Dendritic cell treated with granulocyte-macrophage colony-stimulating factor and Interleukin-4, amounts not matched to agents 40 ng/mL and 50 ng/mL, for 4 days (primary cell): Measurements from ENCODE around the gene KCNH5.

Experiments
- H3K27ac Mint-ChIP-seq: one replicate; pipeline ENCODE4 v1.8.0; 2022; ENCODE audit warnings: mild to moderate bottlenecking, mixed read lengths
- H3K27me3 Mint-ChIP-seq: one replicate; pipeline ENCODE4 v1.8.0; 2022; ENCODE audit warnings: mild to moderate bottlenecking, mixed read lengths
- H3K36me3 Mint-ChIP-seq: one replicate; pipeline ENCODE4 v1.8.0; 2022; ENCODE audit warnings: low read depth, mixed read lengths
- H3K4me1 Mint-ChIP-seq: one replicate; pipeline ENCODE4 v1.8.0; 2022; ENCODE audit warnings: low read depth, mixed read lengths
- H3K4me3 Mint-ChIP-seq: one replicate; pipeline ENCODE4 v1.8.0; 2022; ENCODE audit warnings: mild to moderate bottlenecking, moderate library complexity, mixed read lengths
- H3K9me3 Mint-ChIP-seq: one replicate; pipeline ENCODE4 v1.8.0; 2022; ENCODE audit warnings: mixed read lengths
- intact Hi-C: fragments of 100-400 bp; cut with micrococcal nuclease; formaldehyde crosslinking; loops from one replicate; pipeline ENCODE4 v1.15.0; 2022

The KCNH5 gene

GRCh38 chr14:63032076-63032475 lies 13.2 kb downstream of the KCNH5 start:
- no peaks in the 10 kb centered on the region for H3K27me3 Mint-ChIP-seq
- intact Hi-C loops = no loop called here
- H3K4me1 Mint-ChIP-seq = no peaks in the 10 kb centered on the region
- no peak overlapping the region for H3K4me3 Mint-ChIP-seq
- H3K9me3 Mint-ChIP-seq = no peaks in the 10 kb centered on the region
- H3K36me3 Mint-ChIP-seq = no peaks in the 10 kb centered on the region
- no peak overlapping the region for H3K27ac Mint-ChIP-seq

- Mint-ChIP-seq H3K4me3 (no peak overlapping the region), H3K27ac (no peak overlapping the region), H3K36me3 (no peaks in the 10 kb centered on the region), H3K4me1 (no peaks in the 10 kb centered on the region), H3K9me3 (peaks cover 15% of the 10 kb centered on the region), H3K27me3 (no peaks in the 10 kb centered on the region)
- intact Hi-C loops = no loop called here
Measured at GRCh38 chr14:63030113-63030512, 15.1 kb downstream of the KCNH5 start.

GRCh38 chr14:63027719-63028118 lies 17.5 kb downstream of the KCNH5 start:
- H3K4me3 Mint-ChIP-seq = no peak overlapping the region
- H3K36me3 Mint-ChIP-seq = no peaks in the 10 kb centered on the region
- no peaks in the 10 kb centered on the region for H3K27me3 Mint-ChIP-seq
- no peak overlapping the region for H3K27ac Mint-ChIP-seq
- no peaks in the 10 kb centered on the region for H3K4me1 Mint-ChIP-seq
- H3K9me3 Mint-ChIP-seq = peaks cover 15% of the 10 kb centered on the region
- intact Hi-C loops = no loop called here

DNA sequence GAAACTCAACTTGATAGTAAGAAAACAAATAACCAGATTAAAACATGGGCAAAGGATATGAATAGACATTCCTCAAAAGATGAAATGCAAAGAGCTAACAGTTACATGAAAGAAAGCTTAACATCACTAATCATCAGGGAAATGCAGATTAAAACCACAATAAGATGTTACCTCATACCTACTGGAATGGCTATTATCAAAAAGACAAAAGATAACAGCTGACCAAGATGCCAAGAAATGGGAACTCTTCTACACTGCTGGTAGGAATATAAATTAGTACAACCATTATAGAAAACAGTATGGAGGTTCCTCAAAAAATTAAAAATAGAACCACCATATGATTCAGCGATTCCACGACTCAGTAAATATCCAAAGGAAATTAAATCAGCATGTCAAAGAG lies 18.8 kb downstream of the KCNH5 start:
- intact Hi-C loops = no loop called here
- Mint-ChIP-seq H3K36me3 (no peaks in the 10 kb centered on the region), H3K9me3 (peaks cover 15% of the 10 kb centered on the region), H3K27ac (no peak overlapping the region), H3K4me3 (no peak overlapping the region), H3K4me1 (no peaks in the 10 kb centered on the region), H3K27me3 (no peaks in the 10 kb centered on the region)

DNA sequence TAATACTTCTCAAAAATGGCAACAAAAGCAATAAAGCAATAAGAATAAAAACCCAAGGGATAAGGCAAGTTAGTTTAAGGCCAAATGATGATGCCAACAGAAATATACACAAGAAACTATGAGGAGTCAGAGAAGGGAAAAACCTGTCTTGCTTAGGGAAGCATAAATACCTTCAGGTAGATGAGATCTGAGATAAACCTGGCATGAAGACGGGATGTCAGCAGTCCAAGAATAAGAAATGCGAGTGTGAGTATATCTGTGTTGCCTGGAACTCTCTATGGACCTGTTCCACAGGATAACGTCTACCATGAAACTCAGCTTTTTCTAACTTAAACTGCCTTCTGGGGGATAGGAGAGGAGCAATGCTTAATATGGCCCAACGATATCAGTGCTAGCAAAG lies 30.6 kb downstream of the KCNH5 start:
- Mint-ChIP-seq H3K27me3 (no peaks in the 10 kb centered on the region), H3K4me1 (no peaks in the 10 kb centered on the region), H3K27ac (no peak overlapping the region), H3K4me3 (no peak overlapping the region), H3K9me3 (no peaks in the 10 kb centered on the region), H3K36me3 (no peaks in the 10 kb centered on the region)
- intact Hi-C loops = no loop called here

- Mint-ChIP-seq H3K27ac (no peak overlapping the region), H3K4me3 (no peak overlapping the region), H3K36me3 (no peaks in the 10 kb centered on the region), H3K4me1 (no peaks in the 10 kb centered on the region), H3K9me3 (no peaks in the 10 kb centered on the region), H3K27me3 (no peaks in the 10 kb centered on the region)
- intact Hi-C loops = no loop called here
Measured at GRCh38 chr14:63012171-63012570, 33.1 kb downstream of the KCNH5 start.

- H3K36me3 Mint-ChIP-seq = no peaks in the 10 kb centered on the region
- H3K4me3 Mint-ChIP-seq = no peak overlapping the region
- no peaks in the 10 kb centered on the region for H3K27me3 Mint-ChIP-seq
- H3K4me1 Mint-ChIP-seq = no peaks in the 10 kb centered on the region
- intact Hi-C loops = no loop called here
- no peaks in the 10 kb centered on the region for H3K9me3 Mint-ChIP-seq
- no peak overlapping the region for H3K27ac Mint-ChIP-seq
Measured at GRCh38 chr14:63011623-63012022, 33.6 kb downstream of the KCNH5 start.

GRCh38 chr14:63009495-63009894 lies 35.8 kb downstream of the KCNH5 start:
- Mint-ChIP-seq H3K9me3 (no peaks in the 10 kb centered on the region), H3K4me1 (no peaks in the 10 kb centered on the region), H3K27ac (no peak overlapping the region), H3K36me3 (no peaks in the 10 kb centered on the region), H3K4me3 (no peak overlapping the region), H3K27me3 (no peaks in the 10 kb centered on the region)
- intact Hi-C loops = no loop called here

GRCh38 chr14:63006531-63006930 lies 38.7 kb downstream of the KCNH5 start:
- no peaks in the 10 kb centered on the region for H3K4me1 Mint-ChIP-seq
- H3K9me3 Mint-ChIP-seq = no peaks in the 10 kb centered on the region
- H3K4me3 Mint-ChIP-seq = no peak overlapping the region
- no peaks in the 10 kb centered on the region for H3K27me3 Mint-ChIP-seq
- H3K36me3 Mint-ChIP-seq = no peaks in the 10 kb centered on the region
- intact Hi-C loops = no loop called here
- no peak overlapping the region for H3K27ac Mint-ChIP-seq

DNA sequence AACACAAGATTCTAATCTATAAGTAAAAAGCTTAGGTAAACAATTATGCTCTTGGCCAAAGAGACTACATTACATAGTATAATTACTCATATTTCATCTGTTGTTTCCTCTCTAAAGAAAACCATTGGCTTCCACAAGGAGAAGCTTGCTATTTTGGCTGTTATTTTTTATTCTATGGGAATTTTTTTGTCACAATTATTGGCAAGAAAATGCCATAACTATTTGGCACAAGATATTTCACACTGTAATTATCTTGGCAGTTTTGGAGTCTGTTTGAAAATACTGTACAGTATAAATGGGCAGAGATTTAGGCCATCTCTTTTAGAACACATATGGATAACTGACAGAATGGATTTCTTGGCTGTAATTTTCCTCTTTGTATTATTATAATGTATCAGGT lies 51.2 kb downstream of the KCNH5 start:
- intact Hi-C loops = no loop called here
- no peaks in the 10 kb centered on the region for H3K4me1 Mint-ChIP-seq
- H3K27me3 Mint-ChIP-seq = no peaks in the 10 kb centered on the region
- H3K9me3 Mint-ChIP-seq = peaks cover 8% of the 10 kb centered on the region
- H3K27ac Mint-ChIP-seq = no peak overlapping the region
- no peaks in the 10 kb centered on the region for H3K36me3 Mint-ChIP-seq
- no peak overlapping the region for H3K4me3 Mint-ChIP-seq

DNA sequence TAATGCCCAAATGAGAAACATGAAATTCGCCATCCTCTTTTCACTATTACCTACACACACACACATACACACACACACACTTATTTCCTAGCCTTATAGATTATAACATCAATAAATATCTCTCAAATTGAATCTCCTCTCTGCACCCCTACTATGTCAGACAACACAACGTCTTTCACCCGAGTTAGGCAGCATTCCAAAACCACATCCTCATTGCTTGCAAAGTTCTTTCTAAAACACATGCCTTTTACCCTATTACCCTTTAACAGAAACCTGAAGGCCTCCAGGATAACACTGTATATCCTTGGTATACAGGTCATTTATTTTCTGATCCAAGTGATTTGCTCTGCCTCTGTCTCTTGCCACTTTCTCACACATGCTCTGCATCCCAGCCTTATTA lies 56.3 kb downstream of the KCNH5 start:
- no peaks in the 10 kb centered on the region for H3K36me3 Mint-ChIP-seq
- no peaks in the 10 kb centered on the region for H3K4me1 Mint-ChIP-seq
- H3K27me3 Mint-ChIP-seq = no peaks in the 10 kb centered on the region
- H3K9me3 Mint-ChIP-seq = peaks cover 8% of the 10 kb centered on the region
- no peak overlapping the region for H3K27ac Mint-ChIP-seq
- intact Hi-C loops = no loop called here
- H3K4me3 Mint-ChIP-seq = no peak overlapping the region

GRCh38 chr14:62983821-62984220 lies 61.4 kb downstream of the KCNH5 start:
- Mint-ChIP-seq H3K36me3 (no peaks in the 10 kb centered on the region), H3K4me1 (no peaks in the 10 kb centered on the region), H3K27me3 (no peaks in the 10 kb centered on the region), H3K27ac (no peak overlapping the region), H3K4me3 (no peak overlapping the region), H3K9me3 (peaks cover 18% of the 10 kb centered on the region)
- intact Hi-C loops = no loop called here

DNA sequence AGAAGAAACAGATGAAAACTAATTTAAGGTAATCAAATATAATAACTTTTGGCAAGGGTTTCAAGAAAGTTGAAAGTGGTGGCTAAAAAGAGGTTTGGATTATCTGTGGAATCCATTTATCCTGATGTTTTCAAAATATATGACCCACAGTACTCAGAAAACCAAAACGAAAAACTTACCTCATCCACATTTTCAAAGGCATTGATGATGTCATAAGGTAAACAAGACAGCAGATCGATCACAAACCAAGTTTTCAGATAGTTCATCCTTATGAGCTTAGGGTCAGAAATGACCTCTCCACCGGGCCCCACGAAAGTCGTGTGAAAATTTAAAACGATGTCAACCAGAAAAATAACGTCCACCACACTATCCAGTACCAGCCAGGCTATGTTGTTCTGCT lies 64.6 kb downstream of the KCNH5 start:
- H3K9me3 Mint-ChIP-seq = peaks cover 24% of the 10 kb centered on the region
- H3K36me3 Mint-ChIP-seq = no peaks in the 10 kb centered on the region
- H3K27me3 Mint-ChIP-seq = no peaks in the 10 kb centered on the region

GRCh38 chr14:62957562-62957961 lies 87.7 kb downstream of the KCNH5 start:
- no peaks in the 10 kb centered on the region for H3K27me3 Mint-ChIP-seq
- H3K9me3 Mint-ChIP-seq = peaks cover 16% of the 10 kb centered on the region
- no peak overlapping the region for H3K4me3 Mint-ChIP-seq
- H3K27ac Mint-ChIP-seq = no peak overlapping the region
- no peaks in the 10 kb centered on the region for H3K36me3 Mint-ChIP-seq
- no peaks in the 10 kb centered on the region for H3K4me1 Mint-ChIP-seq
- intact Hi-C loops = no loop called here

More for the DNA sequence above, 64.6 kb downstream of the KCNH5 start:
- Mint-ChIP-seq H3K4me1 (no peaks in the 10 kb centered on the region), H3K27ac (no peak overlapping the region), H3K4me3 (no peak overlapping the region)
- intact Hi-C loops = no loop called here

DNA sequence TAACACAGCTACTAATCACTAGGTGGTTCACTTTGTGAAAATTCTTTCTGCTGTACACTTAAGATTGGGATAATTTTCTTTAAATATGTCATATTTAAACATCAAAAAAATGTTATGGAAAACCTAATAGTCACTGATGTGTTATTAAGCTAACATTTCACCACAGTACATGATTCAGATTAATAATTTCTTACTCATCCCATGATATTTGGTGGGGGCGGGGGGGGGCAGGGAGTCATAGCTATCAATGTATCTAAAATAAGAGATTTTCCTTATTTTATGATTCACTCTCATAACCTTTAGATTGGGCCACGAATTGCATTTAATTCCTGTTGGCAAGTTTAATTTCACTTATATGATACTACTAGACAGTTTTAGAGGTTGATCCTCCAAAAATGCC lies 88.8 kb downstream of the KCNH5 start:
- Mint-ChIP-seq H3K4me1 (no peaks in the 10 kb centered on the region), H3K36me3 (no peaks in the 10 kb centered on the region), H3K9me3 (peaks cover 8% of the 10 kb centered on the region), H3K27me3 (no peaks in the 10 kb centered on the region), H3K27ac (no peak overlapping the region), H3K4me3 (no peak overlapping the region)
- intact Hi-C loops = no loop called here

- peaks cover 5% of the 10 kb centered on the region for H3K9me3 Mint-ChIP-seq
- H3K4me1 Mint-ChIP-seq = no peaks in the 10 kb centered on the region
- intact Hi-C loops = no loop called here
- no peak overlapping the region for H3K4me3 Mint-ChIP-seq
- no peaks in the 10 kb centered on the region for H3K27me3 Mint-ChIP-seq
- H3K36me3 Mint-ChIP-seq = no peaks in the 10 kb centered on the region
- H3K27ac Mint-ChIP-seq = no peak overlapping the region
Measured at GRCh38 chr14:62954165-62954564, 91.1 kb downstream of the KCNH5 start.
